IPS-15b (cell line): ENCODE data around the gene UBE4B.
"Not testable (repeated sequence)": the region's sequence is repeated elsewhere in the genome, so short reads cannot be mapped to it uniquely, and the experiment has no call there.

Experiments
- H3K27me3 ChIP-seq: one replicate; pipeline ENCODE4 v1.6.1; 2013; ENCODE audit warnings: low read length; ENCODE audit not compliant: control insufficient read depth, insufficient read depth
- H3K36me3 ChIP-seq: one replicate; pipeline ENCODE4 v1.6.1; 2013; ENCODE audit warnings: low read length; ENCODE audit not compliant: control insufficient read depth, insufficient read depth
- H3K4me1 ChIP-seq: one replicate; pipeline ENCODE4 v1.6.1; 2013; ENCODE audit warnings: mild to moderate bottlenecking, low read length; ENCODE audit not compliant: control insufficient read depth, insufficient read depth
- H3K4me3 ChIP-seq: one replicate; pipeline ENCODE4 v1.5.1; 2013; ENCODE audit warnings: low read depth, low read length
- H3K9ac ChIP-seq: one replicate; pipeline ENCODE4 v1.6.1; 2013; ENCODE audit warnings: low read depth, mild to moderate bottlenecking, low read length
- H3K9me3 ChIP-seq: one replicate; pipeline ENCODE4 v1.6.1; 2013; ENCODE audit warnings: mild to moderate bottlenecking, low read length; ENCODE audit not compliant: control insufficient read depth, insufficient read depth

UBE4B gene

GRCh38 chr1:10014016-10014415 is 18.7 kb upstream of the UBE4B start:
- Histone ChIP-seq H3K9ac (no peak overlapping the region), H3K9me3 (no peaks in the 10 kb centered on the region), H3K36me3 (no peaks in the 10 kb centered on the region), H3K4me1 (no peaks in the 10 kb centered on the region), H3K4me3 (no peak overlapping the region), H3K27me3 (no peaks in the 10 kb centered on the region)

GRCh38 chr1:10019561-10019960 is 13.2 kb upstream of the UBE4B start:
- Histone ChIP-seq H3K4me1 (no peaks in the 10 kb centered on the region), H3K36me3 (no peaks in the 10 kb centered on the region), H3K4me3 (no peak overlapping the region), H3K27me3 (no peaks in the 10 kb centered on the region), H3K9ac (no peak overlapping the region), H3K9me3 (no peaks in the 10 kb centered on the region)

- no peak overlapping the region for H3K4me3 ChIP-seq
- no peak overlapping the region for H3K9ac ChIP-seq
- no peaks in the 10 kb centered on the region for H3K9me3 ChIP-seq
- no peaks in the 10 kb centered on the region for H3K27me3 ChIP-seq
- H3K4me1 ChIP-seq, result no peaks in the 10 kb centered on the region
- no peaks in the 10 kb centered on the region for H3K36me3 ChIP-seq
Observed at GRCh38 chr1:10020086-10020485, 12.7 kb upstream of the UBE4B start.

GRCh38 chr1:10020678-10021077 is 12.1 kb upstream of the UBE4B start:
- H3K9ac ChIP-seq, H3K4me3 ChIP-seq, H3K4me1 ChIP-seq, H3K9me3 ChIP-seq, H3K27me3 ChIP-seq, H3K36me3 ChIP-seq: not testable (repeated sequence)

GRCh38 chr1:10021992-10022391 is 10.8 kb upstream of the UBE4B start:
- not testable (repeated sequence) for H3K4me3 ChIP-seq, H3K27me3 ChIP-seq, H3K4me1 ChIP-seq, H3K9me3 ChIP-seq, H3K9ac ChIP-seq, H3K36me3 ChIP-seq

- H3K4me1 ChIP-seq, result no peaks in the 10 kb centered on the region
- no peak overlapping the region for H3K4me3 ChIP-seq
- no peak overlapping the region for H3K9ac ChIP-seq
- no peaks in the 10 kb centered on the region for H3K9me3 ChIP-seq
- H3K27me3 ChIP-seq, result no peaks in the 10 kb centered on the region
- no peaks in the 10 kb centered on the region for H3K36me3 ChIP-seq
Observed at GRCh38 chr1:10022656-10023055, 10.1 kb upstream of the UBE4B start.

- Histone ChIP-seq H3K27me3 (no peaks in the 10 kb centered on the region), H3K4me3 (no peak overlapping the region), H3K9me3 (no peaks in the 10 kb centered on the region), H3K36me3 (no peaks in the 10 kb centered on the region), H3K4me1 (no peaks in the 10 kb centered on the region), H3K9ac (no peak overlapping the region)
Observed at GRCh38 chr1:10025354-10025753, 7.4 kb upstream of the UBE4B start.

GRCh38 chr1:10027027-10027426 is 5.7 kb upstream of the UBE4B start:
- no peaks in the 10 kb centered on the region for H3K27me3 ChIP-seq
- no peaks in the 10 kb centered on the region for H3K4me1 ChIP-seq
- no peak overlapping the region for H3K4me3 ChIP-seq
- H3K36me3 ChIP-seq, result no peaks in the 10 kb centered on the region
- H3K9me3 ChIP-seq, result no peaks in the 10 kb centered on the region
- H3K9ac ChIP-seq, result no peak overlapping the region

GRCh38 chr1:10028956-10029500 is 3.7 kb upstream of the UBE4B start:
- H3K9me3 ChIP-seq, H3K4me3 ChIP-seq, H3K4me1 ChIP-seq, H3K9ac ChIP-seq, H3K27me3 ChIP-seq, H3K36me3 ChIP-seq: not testable (repeated sequence)

- no peaks in the 10 kb centered on the region for H3K27me3 ChIP-seq
- no peaks in the 10 kb centered on the region for H3K4me1 ChIP-seq
- no peak overlapping the region for H3K9ac ChIP-seq
- no peaks in the 10 kb centered on the region for H3K36me3 ChIP-seq
- no peak overlapping the region for H3K4me3 ChIP-seq
- no peaks in the 10 kb centered on the region for H3K9me3 ChIP-seq
Observed at GRCh38 chr1:10031461-10031860, 1.3 kb upstream of the UBE4B start.

- peak overlapping the region; percentile 97 for H3K9ac ChIP-seq
- no peaks in the 10 kb centered on the region for H3K4me1 ChIP-seq
- H3K27me3 ChIP-seq, result no peaks in the 10 kb centered on the region
- no peaks in the 10 kb centered on the region for H3K9me3 ChIP-seq
- peak overlapping the region; percentile 100 for H3K4me3 ChIP-seq
- no peaks in the 10 kb centered on the region for H3K36me3 ChIP-seq
Observed at GRCh38 chr1:10033359-10033845, 644 bp downstream of the UBE4B start.

- no peaks in the 10 kb centered on the region for H3K36me3 ChIP-seq
- no peaks in the 10 kb centered on the region for H3K9me3 ChIP-seq
- no peak overlapping the region for H3K9ac ChIP-seq
- H3K4me1 ChIP-seq, result peaks cover 2% of the 10 kb centered on the region
- no peaks in the 10 kb centered on the region for H3K27me3 ChIP-seq
- H3K4me3 ChIP-seq, result no peak overlapping the region
Observed at GRCh38 chr1:10042746-10043145, 10.0 kb downstream of the UBE4B start.
